GM23248 (cell line): ENCODE measurements around the gene S1PR1.
"Not testable (repeated sequence)": the region's sequence is repeated elsewhere in the genome, so short reads cannot be mapped to it uniquely, and the experiment has no call there.

Experiments
- EZH2 ChIP-seq: fragments of 200-600 bp; sonication (generic); IDR thresholded peaks from 2 replicates; pipeline ENCODE4 v1.6.1; 2018; ENCODE audit warnings: antibody characterized with exemption, mild to moderate bottlenecking; ENCODE audit not compliant: insufficient read depth, poor library complexity, severe bottlenecking
- EZH2phosphoT487 ChIP-seq: fragments of 200-600 bp; sonication (generic); IDR thresholded peaks from 2 replicates; pipeline ENCODE4 v1.6.1; 2018; ENCODE audit warnings: antibody characterized with exemption, moderate library complexity, mild to moderate bottlenecking, low read depth; ENCODE audit not compliant: insufficient read depth

DNA sequence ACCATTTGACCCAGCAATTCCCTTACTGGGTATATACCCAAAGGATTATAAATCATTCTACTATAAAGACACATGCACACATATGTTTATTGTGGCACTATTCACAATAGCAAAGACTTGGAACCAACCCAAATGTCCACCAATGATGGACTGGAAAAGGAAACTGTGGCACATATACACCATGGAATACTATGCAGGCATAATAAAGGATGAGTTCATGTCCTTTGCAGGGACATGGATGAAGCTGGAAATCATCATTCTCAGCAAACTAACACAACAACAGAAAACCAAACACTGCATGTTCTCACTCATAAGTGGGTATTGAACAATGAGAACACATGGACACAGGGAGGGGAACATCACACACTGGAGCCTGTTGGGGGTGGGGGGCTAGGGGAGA lies 4.6 kb upstream of the S1PR1 start:
- not testable (repeated sequence) for TF ChIP-seq EZH2, EZH2phosphoT487
